Gastroesophageal sphincter (tissue), 3 donors: Measurements from ENCODE around the gene NSMF.

Source experiments
- EP300 ChIP-seq: sonication (generic); formaldehyde crosslinking; IDR thresholded peaks from one replicate; pipeline ENCODE4 v1.6.1; 2017; ENCODE audit warnings: antibody characterized with exemption, mild to moderate bottlenecking
- POLR2A ChIP-seq, 2 donors: fragments of 450-650 bp; IDR thresholded peaks; one replicate each; pipeline ENCODE4 v1.6.1; 2017; ENCODE audit warnings: antibody characterized with exemption in 2 of 2, mild to moderate bottlenecking in 2 of 2, moderate library complexity in 1 of 2
- POLR2AphosphoS5 ChIP-seq: sonication (generic); formaldehyde crosslinking; IDR thresholded peaks from one replicate; pipeline ENCODE4 v1.6.1; 2017; ENCODE audit warnings: antibody characterized with exemption
- TF ChIP-seq, protein P1 (sequence below), 4 experiments: fragments of 200-600 bp in 2 of 4; fragments of 450-650 bp in 2 of 4; sonication (generic) in 1 of 4; IDR thresholded peaks; one replicate each; pipeline ENCODE4 v1.5.1; 2017 to 2019; ENCODE audit warnings: antibody characterized with exemption in 4 of 4, mild to moderate bottlenecking in 2 of 4, moderate library complexity in 2 of 4

DNA sequence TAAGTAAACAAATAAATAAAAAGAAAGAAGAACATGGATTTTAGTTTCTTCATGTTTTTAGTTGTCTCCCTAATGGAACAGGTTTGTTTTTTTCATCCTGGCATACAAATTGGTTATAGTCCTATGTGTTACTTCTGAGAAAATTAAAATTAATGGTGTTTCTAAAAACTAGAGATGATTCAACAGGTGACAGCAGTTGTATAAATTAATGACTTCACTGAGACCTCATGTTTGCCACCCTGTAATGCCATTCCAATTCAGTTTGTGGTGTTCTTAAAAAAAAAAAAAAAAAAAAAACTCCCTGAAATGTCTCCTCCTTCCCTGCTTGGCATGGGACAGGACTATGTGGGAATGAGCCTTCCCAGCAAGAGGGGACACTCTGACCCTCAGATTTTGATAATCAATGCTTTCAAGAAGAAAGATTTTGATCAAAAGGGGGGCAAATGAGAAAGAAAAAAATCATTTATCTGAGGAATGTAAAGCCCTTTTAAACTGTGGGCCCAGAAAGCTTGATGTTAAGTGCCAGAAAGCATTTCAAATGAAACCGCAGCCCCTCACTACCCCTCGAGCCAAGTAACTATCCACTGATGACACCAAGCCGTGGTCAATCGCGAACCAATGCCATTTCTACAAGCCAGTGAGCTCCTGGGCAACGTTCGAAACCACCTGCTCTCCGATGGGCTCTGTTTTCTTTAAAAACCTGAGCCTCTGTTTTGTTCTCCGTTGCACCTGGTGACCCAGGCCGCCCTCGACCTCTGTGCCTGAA is 37.1 kb downstream of the NSMF start:
- TF ChIP-seq POLR2A (IDR thresholded peaks at IDR 0.05), result no peak
- TF ChIP-seq, protein P1, sequence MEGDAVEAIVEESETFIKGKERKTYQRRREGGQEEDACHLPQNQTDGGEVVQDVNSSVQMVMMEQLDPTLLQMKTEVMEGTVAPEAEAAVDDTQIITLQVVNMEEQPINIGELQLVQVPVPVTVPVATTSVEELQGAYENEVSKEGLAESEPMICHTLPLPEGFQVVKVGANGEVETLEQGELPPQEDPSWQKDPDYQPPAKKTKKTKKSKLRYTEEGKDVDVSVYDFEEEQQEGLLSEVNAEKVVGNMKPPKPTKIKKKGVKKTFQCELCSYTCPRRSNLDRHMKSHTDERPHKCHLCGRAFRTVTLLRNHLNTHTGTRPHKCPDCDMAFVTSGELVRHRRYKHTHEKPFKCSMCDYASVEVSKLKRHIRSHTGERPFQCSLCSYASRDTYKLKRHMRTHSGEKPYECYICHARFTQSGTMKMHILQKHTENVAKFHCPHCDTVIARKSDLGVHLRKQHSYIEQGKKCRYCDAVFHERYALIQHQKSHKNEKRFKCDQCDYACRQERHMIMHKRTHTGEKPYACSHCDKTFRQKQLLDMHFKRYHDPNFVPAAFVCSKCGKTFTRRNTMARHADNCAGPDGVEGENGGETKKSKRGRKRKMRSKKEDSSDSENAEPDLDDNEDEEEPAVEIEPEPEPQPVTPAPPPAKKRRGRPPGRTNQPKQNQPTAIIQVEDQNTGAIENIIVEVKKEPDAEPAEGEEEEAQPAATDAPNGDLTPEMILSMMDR (IDR thresholded peaks at IDR 0.05), result no peak
- no peak for TF ChIP-seq EP300
- TF ChIP-seq POLR2AphosphoS5, result no peak
